H4 (cell line): ENCODE results near the gene CLEC6A. TPM values are rescaled to one million over a fixed set of nuclear protein-coding genes. Genes with fewer than 3 reads are reported as not detected.
"Not testable (repeated sequence)": the region's sequence is repeated elsewhere in the genome, so short reads cannot be mapped to it uniquely, and the experiment has no call there.

Source experiments
- DNase-seq: peaks from one replicate; pipeline ENCODE4 v3.0.0-alpha.2; 2015; ENCODE audit warnings: low spot score
- total RNA-seq: library from RNA; depleted of rRNA; stranded (reverse); fragments of >200 nt; shearing (Covaris generic); gene quantifications from 2 replicates; pipeline ENCODE4 v1.2.3, GENCODE V29; 2014; rRNA removed

CLEC6A gene
- total RNA-seq, 1 experiment from 2014 or later = not detected

GRCh38 chr12:8493084-8493483, 37.3 kb downstream of the CLEC6A start:
- no peak for DNase-seq

DNA sequence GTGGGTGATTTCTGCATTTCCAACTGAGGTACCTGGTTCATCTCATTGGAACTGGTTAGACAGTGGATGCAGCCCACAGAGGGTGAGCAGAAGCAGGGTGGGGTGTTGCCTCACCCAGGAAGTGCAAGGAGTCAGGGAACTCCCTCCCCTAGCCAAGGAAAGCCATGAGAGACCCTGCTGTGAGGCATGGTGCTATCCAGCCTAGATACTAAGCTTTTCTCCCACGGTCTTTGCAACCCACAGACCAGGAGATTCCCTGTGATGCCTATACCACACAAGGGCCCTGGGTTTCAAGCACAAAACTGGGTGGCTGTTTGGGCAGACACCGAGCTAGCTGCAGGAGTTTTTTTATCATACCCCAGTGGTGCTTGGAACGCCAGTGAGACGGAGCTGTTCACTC, 39.9 kb downstream of the CLEC6A start:
- DNase-seq = not testable (repeated sequence)

- not testable (repeated sequence) for DNase-seq
These were observed 40.3 kb downstream of the CLEC6A start for GRCh38 chr12:8496074-8496473.

DNA sequence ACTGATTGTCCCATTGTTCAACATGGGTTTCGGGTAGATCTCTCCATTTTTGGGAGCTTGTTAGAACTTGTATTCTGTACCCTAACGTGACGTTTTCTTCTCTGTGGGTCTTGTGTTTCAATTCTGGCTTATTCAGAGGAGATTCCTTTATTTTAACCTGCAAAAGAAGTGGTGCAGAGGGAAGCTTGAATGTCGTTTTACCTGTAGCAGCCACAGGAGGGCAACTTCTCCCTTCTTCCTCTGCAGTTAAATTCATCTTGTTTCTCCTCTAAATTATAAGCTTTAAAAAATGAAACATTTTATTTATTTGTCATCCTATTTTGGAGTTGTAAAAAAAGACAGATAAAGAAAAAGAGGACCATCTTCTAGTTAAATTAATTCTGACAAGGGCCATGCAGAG, 43.9 kb downstream of the CLEC6A start:
- DNase-seq = no peak

DNA sequence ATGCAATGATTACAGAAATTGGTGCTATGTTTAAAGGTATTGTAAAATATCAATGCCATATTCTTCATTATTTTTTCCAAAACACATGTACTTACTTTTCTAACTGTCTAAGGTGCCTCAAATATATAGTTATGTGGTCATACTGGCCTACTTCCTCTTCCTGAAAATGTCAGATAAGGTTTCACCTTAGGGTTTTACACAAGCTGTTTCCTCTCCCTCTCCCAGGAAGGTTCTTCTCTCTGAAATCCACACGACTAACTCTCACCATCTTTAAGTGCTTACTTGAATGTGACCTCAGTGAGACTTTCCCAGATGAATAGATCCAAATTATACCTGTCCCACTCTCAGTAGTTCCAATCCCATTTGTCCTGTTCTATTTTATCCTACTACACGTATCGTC, 46.0 kb downstream of the CLEC6A start:
- DNase-seq = no peak

DNA sequence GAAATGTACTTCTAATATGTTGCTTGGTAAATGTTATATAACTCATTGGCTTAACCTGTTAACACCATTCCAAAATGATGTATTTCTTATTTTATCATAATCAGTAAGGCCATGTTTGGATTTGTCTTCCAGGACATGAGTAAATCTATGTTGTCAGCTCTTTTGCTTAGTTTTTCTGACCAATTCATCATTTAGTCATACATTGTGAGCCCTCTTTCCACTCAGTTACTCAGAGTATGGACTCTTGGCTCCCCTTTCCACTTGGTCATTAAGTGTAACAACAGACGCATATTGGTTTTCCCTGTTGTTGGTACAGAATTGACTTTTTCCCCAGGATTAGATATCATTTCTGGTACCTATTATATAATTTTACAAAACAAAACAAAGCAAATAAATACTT, 48.6 kb downstream of the CLEC6A start:
- DNase-seq = no peak

DNA sequence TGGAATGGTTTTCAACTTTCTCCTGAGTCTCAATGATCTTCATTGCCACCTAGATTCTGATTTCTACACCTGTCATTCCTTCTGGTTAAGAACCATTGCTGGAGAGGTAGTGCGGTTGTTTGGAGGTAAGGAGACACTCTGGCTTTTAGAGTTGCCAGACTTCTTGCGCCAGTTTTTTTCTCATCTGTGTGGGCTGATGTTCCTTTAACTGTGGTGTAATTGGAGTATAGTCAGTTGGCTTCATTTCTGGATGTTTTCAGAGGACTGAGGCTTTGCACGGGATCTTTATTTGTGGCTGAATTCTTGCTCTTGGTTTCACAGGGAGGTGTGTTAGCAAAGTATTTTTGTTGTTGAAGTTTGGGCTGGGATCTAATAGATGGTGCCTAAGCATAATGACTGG, 51.8 kb downstream of the CLEC6A start:
- DNase-seq = no peak

DNA sequence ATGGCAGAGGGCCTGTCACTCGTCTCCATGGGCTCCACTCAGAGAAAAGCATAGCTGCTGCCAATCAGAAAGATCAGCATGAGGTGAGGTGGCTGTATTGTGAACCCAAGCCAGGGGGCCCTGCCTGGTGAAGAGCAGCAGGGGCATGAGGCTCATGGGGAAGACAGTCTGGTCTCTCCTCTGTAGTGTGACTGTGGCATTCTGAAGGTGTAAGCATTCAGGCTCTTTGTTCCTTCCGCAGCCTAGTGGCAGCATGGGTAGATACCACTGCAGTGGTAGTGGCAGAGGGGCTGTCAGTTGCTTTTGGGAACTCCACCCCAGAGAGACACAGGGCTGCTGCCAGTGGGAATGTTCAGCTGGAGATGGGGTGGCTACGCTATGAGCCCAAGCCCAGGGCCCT, 52.5 kb downstream of the CLEC6A start:
- no peak for DNase-seq

DNA sequence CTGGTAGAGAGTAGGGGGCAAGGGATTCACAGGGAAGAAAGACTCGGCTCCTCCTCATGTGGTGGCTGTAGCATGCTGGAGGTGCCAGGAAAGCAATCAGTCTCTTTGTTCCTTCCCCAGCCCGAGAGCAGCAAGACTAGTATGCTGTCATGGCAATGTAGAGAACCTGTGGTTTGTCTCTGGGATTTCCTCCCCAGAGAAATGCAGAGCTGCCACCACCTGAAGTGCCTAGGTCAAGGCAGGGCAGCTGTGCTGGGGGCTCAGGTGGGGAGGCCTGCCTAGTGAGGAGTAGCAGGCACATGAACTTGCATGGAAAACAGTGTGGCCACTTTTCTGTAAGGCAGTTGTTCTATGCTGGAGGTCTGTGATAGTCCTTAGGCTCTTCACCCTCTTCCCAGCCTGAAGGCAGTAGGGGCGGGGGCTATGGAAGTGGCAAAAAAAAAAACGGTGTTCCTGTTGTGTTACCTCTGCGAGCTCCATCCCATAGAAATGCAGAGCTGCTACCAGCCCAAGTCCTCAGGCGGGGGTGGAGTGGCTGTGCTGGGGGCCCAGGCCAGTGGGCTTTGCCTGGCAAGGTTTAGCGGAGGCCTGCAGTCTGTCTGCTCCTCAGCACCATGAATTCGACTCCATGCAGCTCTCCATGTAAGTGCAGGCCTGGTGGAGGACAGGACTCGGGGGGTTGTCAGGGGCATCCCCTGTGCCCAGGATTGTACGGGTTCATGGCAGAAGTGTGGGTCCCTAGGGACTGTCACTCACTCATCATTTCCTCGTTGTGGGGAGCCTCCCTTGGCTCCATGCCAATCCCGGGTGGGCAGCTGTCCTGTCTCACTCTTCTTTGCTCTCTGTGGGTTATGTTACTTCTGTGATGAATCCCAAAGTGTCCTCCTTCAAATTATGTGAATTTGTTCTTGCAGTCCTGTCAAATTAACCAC, 53.4 kb downstream of the CLEC6A start:
- no peak for DNase-seq

- no peak for DNase-seq
These were observed 57.5 kb downstream of the CLEC6A start, which contains the start of gene CLEC4D for GRCh38 chr12:8513256-8513655. Gene CLEC4D (plus strand): TSS chr12:8513503. CDS start chr12:8513733, 230 bp downstream.

DNA sequence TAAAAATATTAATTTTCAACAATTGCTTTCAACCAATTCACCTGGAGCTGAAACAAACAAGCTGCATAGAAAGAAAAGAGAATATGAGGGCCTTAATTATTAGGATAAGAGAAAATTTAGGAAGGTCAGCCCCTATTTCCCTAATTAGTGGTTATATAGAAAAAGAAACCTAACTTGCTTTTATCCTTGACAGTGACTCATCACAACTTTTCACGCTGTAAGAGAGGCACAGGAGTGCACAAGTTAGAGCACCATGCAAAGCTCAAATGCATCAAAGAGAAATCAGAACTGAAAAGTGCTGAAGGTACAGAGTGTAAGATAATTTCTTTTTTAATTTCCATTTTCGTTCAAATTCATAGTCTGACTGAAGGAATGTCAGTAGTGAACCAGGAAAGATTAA, 62.2 kb downstream of the CLEC6A start:
- DNase-seq = no peak

- no peak for DNase-seq
These were observed 63.4 kb downstream of the CLEC6A start for GRCh38 chr12:8519171-8519570.

DNA sequence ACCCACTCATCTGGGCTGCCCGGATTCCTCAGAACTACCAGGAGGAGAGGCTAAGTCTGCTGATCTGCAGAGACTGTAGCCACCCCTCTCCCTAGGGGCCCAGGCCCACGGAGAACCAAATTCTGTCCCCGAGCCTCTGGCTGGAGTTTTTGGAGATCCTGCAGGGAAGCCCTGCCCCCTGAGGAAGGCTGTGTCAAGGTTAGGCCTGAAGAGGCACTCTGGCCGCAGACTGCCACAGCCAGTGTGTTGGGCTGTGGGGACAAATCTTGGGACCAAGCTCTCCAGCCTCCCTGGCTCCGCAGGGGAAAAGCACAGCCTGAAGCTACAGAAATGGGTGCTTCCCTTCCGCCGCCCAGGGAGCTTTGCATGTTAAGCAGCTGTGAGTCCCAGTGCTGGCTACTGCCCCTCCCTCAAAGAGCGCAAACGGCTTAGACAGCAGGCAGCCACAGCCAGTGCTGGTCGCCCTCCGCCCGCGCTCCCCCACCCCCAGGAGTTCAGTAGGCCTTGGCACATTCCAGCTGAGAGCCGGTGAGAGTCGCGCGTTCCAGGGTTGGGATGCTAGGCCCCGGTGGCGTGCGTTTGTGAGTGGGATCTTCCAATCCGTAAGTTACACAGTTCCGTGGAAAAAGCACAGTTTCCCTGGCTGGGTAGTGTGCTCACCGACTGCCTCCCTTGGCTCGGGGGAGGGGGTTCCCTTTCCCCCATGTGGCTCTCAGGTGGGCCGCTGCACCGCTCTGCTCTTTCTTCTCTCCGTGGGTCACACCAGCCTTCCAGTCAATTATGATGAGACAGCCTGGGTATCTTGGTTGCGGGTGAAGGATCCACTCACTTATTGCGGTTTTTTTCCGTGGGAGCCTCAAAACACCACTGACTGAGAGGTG, 71.7 kb downstream of the CLEC6A start:
- no peak for DNase-seq

Other genes starting within 250 kb of the CLEC6A start
- not detected in 2 replicates for gene FAM90A1, start 228.3 kb upstream of the CLEC6A start, total RNA-seq
- not detected in 2 replicates for gene CLEC4D, start 57.5 kb downstream of the CLEC6A start, total RNA-seq
- not detected in 2 replicates for gene CLEC4E, start 84.9 kb downstream of the CLEC6A start, total RNA-seq
- gene AICDA, start 156.9 kb downstream of the CLEC6A start, total RNA-seq = not detected in 2 replicates
- gene MFAP5, start 206.9 kb downstream of the CLEC6A start, total RNA-seq = not detected in 2 replicates
- gene RIMKLB, start 242.0 kb downstream of the CLEC6A start, total RNA-seq = 15.9 and 18.6 TPM in 2 replicates